LHCN-M2 (cell line): ENCODE data around the gene IGF2R. TPM values are rescaled to one million over a fixed set of nuclear protein-coding genes. Genes with fewer than 3 reads are reported as not detected.

Experiments
- DNase-seq: peaks from one replicate; pipeline ENCODE4 v3.0.0-alpha.2; 2012; ENCODE audit warnings: low read depth
- total RNA-seq: library from RNA; depleted of rRNA; stranded (reverse); fragments of >200 nt; gene quantifications from 2 replicates; pipeline ENCODE4 v1.2.3, GENCODE V29; 2014

IGF2R gene
- total RNA-seq, 1 experiment from 2014 or later, result 50.5 TPM

GRCh38 chr6:160042788-160043301, 74.0 kb downstream of the IGF2R start:
- DNase-seq, result peak; percentile 77

DNA sequence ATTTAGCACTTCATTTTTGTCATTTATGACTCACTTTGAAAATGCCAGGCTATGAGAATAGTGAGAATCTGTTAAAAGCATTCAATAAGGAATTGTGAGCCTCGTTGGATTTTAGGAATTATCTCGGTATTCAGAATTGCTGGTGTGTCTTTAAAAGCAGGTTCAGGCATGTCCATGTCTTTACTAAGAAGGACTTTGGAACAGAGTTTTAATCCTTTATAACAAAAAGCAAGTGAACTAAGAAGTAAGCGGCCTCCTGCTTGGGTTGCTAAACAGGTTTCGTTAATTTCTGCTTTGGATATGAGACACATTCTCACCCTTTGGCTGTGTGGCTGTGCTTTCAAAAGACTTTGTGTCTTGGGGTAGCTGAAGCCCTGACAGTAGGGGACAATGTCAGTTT, 74.9 kb downstream of the IGF2R start:
- DNase-seq, result no peak

GRCh38 chr6:160044687-160045086, 75.8 kb downstream of the IGF2R start:
- DNase-seq, result no peak

- no peak for DNase-seq
Observed at GRCh38 chr6:160048471-160048870, 79.6 kb downstream of the IGF2R start.

GRCh38 chr6:160049346-160049745, 80.5 kb downstream of the IGF2R start:
- DNase-seq, result no peak

GRCh38 chr6:160050022-160050421, 81.1 kb downstream of the IGF2R start:
- DNase-seq, result no peak

DNA sequence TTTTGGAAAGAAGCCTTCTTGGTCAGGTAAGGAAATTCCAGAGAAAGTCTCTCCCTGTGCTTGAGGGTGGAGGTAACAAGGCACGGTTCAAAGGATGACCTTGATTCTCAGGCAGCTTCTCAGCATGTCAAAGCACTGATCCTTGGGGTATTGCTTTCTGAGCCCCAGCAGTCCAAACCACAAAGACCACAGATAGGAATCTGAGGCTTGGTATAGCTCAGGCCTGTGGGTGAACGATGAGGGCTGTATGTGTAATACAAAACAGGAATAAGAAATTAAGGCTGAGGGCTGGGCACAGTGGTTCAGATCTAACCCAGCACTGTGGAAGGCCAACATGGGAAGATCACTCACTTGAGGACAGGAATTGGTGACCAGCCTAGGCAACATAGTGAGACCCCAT, 82.5 kb downstream of the IGF2R start:
- DNase-seq, result no peak

- no peak for DNase-seq
Observed at GRCh38 chr6:160054271-160054670, 85.4 kb downstream of the IGF2R start.

- DNase-seq, result no peak
Observed at GRCh38 chr6:160054913-160055312, 86.0 kb downstream of the IGF2R start.

- DNase-seq, result no peak
Observed at GRCh38 chr6:160055378-160055777, 86.5 kb downstream of the IGF2R start.

DNA sequence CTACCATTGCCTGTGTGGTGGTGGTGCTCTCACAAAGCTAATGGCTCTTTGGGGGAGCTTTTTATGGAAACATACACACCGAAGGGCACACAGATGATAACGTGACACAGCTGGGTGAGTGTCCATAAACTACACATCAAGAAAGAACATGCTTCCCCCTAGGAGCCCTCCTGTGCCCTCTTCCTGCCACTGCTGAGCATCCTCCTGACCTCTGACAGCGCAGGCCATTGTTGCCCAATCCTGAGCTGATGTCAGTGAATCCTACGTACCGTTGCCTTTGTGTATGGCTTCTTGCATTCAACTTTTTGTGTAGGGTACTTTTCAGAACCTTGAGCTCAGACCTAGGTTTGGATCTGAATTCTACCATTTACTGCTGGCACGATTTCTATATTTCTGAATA, 86.9 kb downstream of the IGF2R start:
- no peak for DNase-seq

GRCh38 chr6:160057080-160057479, 88.2 kb downstream of the IGF2R start:
- no peak for DNase-seq

GRCh38 chr6:160058603-160059215, 89.8 kb downstream of the IGF2R start:
- no peak for DNase-seq

DNA sequence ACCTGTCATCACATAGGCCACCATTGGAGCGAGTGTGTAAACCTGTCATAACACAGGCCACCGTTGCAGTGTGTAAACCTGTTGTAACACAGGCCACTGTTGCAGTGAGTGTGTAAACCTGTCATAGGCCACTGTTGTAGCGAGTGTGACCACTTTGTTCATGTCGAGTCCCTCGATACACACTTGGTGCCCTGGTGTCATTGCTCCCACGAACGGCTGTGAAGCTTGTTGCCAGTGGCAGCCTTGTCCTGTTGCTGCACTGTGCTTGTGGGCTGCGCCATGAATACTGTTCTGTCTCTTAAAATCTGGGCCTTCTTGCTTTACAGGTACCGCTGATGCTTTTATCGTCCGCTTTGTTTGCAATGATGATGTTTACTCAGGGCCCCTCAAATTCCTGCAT, 91.3 kb downstream of the IGF2R start:
- DNase-seq, result no peak

- DNase-seq, result no peak
Observed at GRCh38 chr6:160060920-160061447, 92.1 kb downstream of the IGF2R start.

DNA sequence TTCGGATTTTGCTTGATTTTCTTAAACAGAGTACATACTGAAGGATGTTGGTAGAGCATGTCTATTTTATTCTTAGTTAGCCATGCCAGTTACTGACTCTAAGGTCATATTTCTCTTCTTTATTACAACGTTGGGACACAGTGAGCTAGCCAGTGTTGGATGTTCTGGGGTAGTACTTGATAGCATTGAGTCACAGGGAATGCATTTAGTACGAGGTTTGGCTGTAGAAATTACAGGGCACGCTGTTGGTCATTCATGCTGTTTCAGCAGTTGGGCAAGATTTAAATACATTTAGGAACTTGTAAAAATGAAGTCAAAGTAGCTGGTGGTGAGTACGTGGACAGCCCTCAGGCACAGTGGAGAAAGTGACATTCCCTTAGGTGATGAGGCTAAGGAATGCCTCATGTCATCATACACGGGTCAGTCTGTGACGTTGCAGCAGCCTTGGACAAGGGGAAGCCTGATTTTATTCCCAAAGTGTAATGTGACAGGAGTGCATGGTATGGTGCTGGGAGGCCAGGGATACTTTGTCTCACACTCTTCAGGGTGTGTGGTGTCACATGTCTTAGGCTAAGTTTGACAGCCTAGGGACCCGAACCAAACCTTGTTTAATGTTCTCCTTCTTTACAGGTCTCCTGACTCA, 95.0 kb downstream of the IGF2R start:
- peak; percentile 11 for DNase-seq

DNA sequence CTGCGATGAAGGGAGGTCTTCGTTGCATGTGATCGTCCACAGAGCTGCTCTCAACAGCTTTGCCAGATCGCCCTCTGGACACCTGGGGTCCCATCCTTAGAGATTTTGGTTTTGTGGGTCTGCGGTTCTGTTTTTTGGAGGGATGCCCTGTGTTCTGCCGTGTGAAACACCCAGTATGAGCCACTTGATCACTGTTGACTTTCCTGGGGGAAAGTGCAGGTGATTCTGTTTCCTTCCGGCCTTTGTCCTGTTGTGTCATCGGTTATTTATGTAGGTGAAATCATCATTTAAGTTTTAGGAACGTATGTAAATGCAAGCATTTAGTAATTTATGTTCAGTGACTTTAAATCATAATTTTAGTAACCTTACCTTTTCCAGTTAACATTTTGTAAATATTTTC, 96.3 kb downstream of the IGF2R start:
- no peak for DNase-seq

GRCh38 chr6:160067564-160067963, 98.7 kb downstream of the IGF2R start:
- no peak for DNase-seq

DNA sequence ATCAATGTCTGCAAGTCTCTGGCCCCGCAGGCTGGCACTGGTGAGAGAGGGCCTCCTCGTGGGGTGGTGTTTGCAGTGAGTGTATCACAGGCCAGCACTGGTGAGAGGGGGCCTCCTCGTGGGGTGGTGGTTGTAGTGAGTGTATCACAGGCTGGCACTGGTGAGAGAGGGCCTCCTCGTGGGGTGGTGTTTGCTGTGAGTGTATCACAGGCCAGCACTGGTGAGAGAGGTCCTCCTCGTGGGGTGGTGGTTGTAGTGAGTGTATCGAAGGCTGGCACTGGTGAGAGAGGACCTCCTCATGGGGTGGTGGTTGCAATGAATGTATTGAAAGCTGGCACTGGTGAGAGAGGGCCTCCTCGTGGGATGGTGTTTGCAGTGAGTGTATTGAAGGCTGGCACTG, 99.5 kb downstream of the IGF2R start:
- no peak for DNase-seq

DNA sequence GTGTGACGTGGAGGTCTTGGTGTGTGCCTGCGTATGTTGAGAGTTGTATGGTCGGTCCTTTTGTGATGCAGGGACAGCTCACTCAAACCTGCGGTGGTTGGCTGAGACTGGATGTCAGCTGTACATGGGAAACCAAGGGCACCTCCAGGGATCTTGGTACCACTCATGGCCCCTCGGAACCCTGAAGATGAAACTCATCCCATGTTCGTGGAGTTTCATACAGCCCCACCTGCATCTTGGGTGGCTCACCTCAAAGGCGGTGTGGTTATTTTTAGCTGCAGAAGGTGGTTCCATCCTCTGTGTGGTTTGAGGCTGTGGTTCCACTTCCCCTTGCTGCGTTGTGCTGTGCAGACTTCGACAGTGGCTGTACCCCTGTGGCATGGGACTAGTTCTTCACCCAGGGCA, 100.2 kb downstream of the IGF2R start:
- DNase-seq, result no peak

GRCh38 chr6:160069459-160069858, 100.6 kb downstream of the IGF2R start:
- DNase-seq, result no peak

- no peak for DNase-seq
Observed at GRCh38 chr6:160070427-160070826, 101.5 kb downstream of the IGF2R start.

DNA sequence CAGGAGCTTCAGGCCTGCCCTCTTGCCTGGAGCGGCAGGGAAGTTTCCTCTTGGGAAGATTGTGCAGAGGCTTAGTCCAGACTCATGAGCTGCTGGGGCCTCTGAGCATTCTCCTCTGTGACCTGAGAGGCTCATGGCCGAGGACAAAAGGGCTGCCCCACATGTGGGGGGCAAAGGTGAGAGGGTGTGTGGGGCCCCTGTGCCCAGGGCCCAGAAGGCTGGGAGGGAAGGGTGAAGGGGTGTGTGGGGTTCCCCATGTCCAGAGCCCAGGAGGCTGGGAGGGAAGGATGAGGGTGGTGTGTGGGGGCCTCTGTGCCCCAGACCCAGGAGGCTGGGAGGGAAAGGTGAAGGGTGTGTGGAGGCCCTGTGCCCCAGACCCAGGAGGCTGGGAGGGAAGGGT, 101.9 kb downstream of the IGF2R start:
- DNase-seq, result no peak
